Trophoblast cell (in vitro differentiated cells and primary cell): ENCODE data around the gene DQX1.

Experiments used
- DNase-seq, 2 donors: peaks; one replicate each; pipeline ENCODE4 v3.0.0-alpha.2; 2016
- H2AFZ ChIP-seq: 2 replicates; pipeline ENCODE4 v1.6.1; 2013; ENCODE audit warnings: low read length, moderate library complexity, mild to moderate bottlenecking; ENCODE audit not compliant: insufficient read depth, poor library complexity
- H2AK5ac ChIP-seq: 2 replicates; pipeline ENCODE4 v1.6.1; 2013; ENCODE audit warnings: mild to moderate bottlenecking, low read length
- H2BK120ac ChIP-seq: 2 replicates; pipeline ENCODE4 v1.6.1; 2013; ENCODE audit warnings: low read length, mild to moderate bottlenecking, moderate library complexity; ENCODE audit not compliant: insufficient read depth, poor library complexity
- H2BK12ac ChIP-seq: 2 replicates; pipeline ENCODE4 v1.6.1; 2013; ENCODE audit warnings: mild to moderate bottlenecking, low read length, moderate library complexity
- H2BK5ac ChIP-seq: 2 replicates; pipeline ENCODE4 v1.6.1; 2013; ENCODE audit warnings: low read length, low read depth, moderate library complexity, mild to moderate bottlenecking; ENCODE audit not compliant: poor library complexity
- H3K14ac ChIP-seq: 2 replicates; pipeline ENCODE4 v1.6.1; 2013; ENCODE audit warnings: mild to moderate bottlenecking, low read length
- H3K18ac ChIP-seq: 2 replicates; pipeline ENCODE4 v1.6.1; 2013; ENCODE audit warnings: mild to moderate bottlenecking, low read length
- H3K23ac ChIP-seq: 2 replicates; pipeline ENCODE4 v1.6.1; 2013; ENCODE audit warnings: low read length
- H3K27ac ChIP-seq: 2 replicates; pipeline ENCODE4 v1.5.1; 2013; ENCODE audit warnings: low read depth, mild to moderate bottlenecking, inconsistent platforms, low read length, moderate library complexity
- H3K27me3 ChIP-seq: 2 replicates; pipeline ENCODE4 v1.6.1; 2013; ENCODE audit warnings: inconsistent platforms, mild to moderate bottlenecking, low read length, moderate library complexity; ENCODE audit not compliant: insufficient read depth
- H3K36me3 ChIP-seq, 2 experiments: 1 replicate in 1 of 2; 2 replicates in 1 of 2; pipeline ENCODE4 v1.6.1; 2013; ENCODE audit warnings: low read length in 2 of 2, mild to moderate bottlenecking in 2 of 2, moderate library complexity in 1 of 2; ENCODE audit not compliant: insufficient read depth in 2 of 2, control insufficient read depth in 1 of 2
- H3K4ac ChIP-seq: 2 replicates; pipeline ENCODE4 v1.6.1; 2013; ENCODE audit warnings: low read depth, mild to moderate bottlenecking, low read length, moderate library complexity
- H3K4me1 ChIP-seq, 2 experiments: 1 replicate in 1 of 2; 2 replicates in 1 of 2; pipeline ENCODE4 v1.6.1; 2013; ENCODE audit warnings: low read length in 2 of 2, mild to moderate bottlenecking in 2 of 2, moderate library complexity in 1 of 2; ENCODE audit not compliant: insufficient read depth in 2 of 2, control insufficient read depth in 1 of 2
- H3K4me2 ChIP-seq: 2 replicates; pipeline ENCODE4 v1.6.1; 2013; ENCODE audit warnings: inconsistent platforms, mild to moderate bottlenecking, low read length, moderate library complexity
- H3K4me3 ChIP-seq: 2 replicates; pipeline ENCODE4 v1.5.1; 2013; ENCODE audit warnings: mild to moderate bottlenecking, low read depth, low read length, inconsistent platforms
- H3K79me1 ChIP-seq: one replicate; pipeline ENCODE4 v1.6.1; 2013; ENCODE audit warnings: low read length
- H3K79me2 ChIP-seq: 2 replicates; pipeline ENCODE4 v1.6.1; 2013; ENCODE audit warnings: low read length, mild to moderate bottlenecking; ENCODE audit not compliant: control insufficient read depth, insufficient read depth, poor library complexity
- H3K9ac ChIP-seq: 2 replicates; pipeline ENCODE4 v1.6.1; 2013; ENCODE audit warnings: mild to moderate bottlenecking, low read length
- H3K9me3 ChIP-seq: 2 replicates; pipeline ENCODE4 v1.6.1; 2013; ENCODE audit warnings: low read depth, mild to moderate bottlenecking, control low read depth, inconsistent platforms, low read length; ENCODE audit not compliant: insufficient read depth
- H4K12ac ChIP-seq: 2 replicates; pipeline ENCODE4 v1.6.1; 2013; ENCODE audit warnings: low read depth, mild to moderate bottlenecking, low read length, moderate library complexity
- H4K8ac ChIP-seq: 2 replicates; pipeline ENCODE4 v1.6.1; 2013; ENCODE audit warnings: low read depth, mild to moderate bottlenecking, low read length, moderate library complexity
- H4K91ac ChIP-seq: one replicate; pipeline ENCODE4 v1.6.1; 2013; ENCODE audit warnings: low read depth, mild to moderate bottlenecking, low read length, moderate library complexity
- WGBS: extraction: QIAGEN DNeasy Blood & Tissue Kit; methylation state at CpG from one replicate; pipeline ENCODE4 v1.1.7; 2013; ENCODE audit warnings: missing lambda C conversion rate; ENCODE audit not compliant: insufficient read length, insufficient coverage; ENCODE audit errors: extremely low coverage; 5-methylcytosine and 5-hydroxymethylcytosine counted together

Gene DQX1

DNA sequence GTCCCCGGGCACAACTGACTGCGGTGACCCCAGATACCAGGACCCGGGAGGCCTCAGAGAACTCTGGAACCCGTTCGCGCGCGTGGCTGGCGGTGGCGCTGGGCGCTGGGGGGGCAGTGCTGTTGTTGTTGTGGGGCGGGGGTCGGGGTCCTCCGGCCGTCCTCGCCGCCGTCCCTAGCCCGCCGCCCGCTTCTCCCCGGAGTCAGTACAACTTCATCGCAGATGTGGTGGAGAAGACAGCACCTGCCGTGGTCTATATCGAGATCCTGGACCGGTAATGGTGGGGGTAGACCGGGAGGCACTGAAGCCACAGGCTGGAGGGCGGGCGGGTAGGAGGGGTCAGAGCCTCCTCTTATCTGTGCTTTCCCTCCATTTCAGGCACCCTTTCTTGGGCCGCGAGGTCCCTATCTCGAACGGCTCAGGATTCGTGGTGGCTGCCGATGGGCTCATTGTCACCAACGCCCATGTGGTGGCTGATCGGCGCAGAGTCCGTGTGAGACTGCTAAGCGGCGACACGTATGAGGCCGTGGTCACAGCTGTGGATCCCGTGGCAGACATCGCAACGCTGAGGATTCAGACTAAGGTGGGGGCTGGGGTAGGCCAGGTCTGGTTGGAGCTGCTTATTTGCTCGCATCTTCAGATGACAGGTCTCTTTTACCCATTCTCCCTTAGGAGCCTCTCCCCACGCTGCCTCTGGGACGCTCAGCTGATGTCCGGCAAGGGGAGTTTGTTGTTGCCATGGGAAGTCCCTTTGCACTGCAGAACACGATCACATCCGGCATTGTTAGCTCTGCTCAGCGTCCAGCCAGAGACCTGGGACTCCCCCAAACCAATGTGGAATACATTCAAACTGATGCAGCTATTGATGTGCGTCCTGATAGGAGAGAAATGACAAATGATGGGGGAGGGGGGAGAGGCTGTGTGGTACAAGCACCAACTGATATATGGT is 4.5 kb upstream of the DQX1 start:
- H3K4me3 ChIP-seq, result peak overlapping the region; percentile 84
- peaks cover 9 to 13% of the 10 kb centered on the region in 2 experiments for H3K4me1 ChIP-seq
- peaks cover 11% of the 10 kb centered on the region for H3K79me1 ChIP-seq
- H3K4me2 ChIP-seq, result peak overlapping the region; percentile 59
- peak; percentile 20 to 38 for DNase-seq
- H3K27me3 ChIP-seq, result no peaks in the 10 kb centered on the region
- no peak overlapping the region for H3K23ac ChIP-seq
- H2BK5ac ChIP-seq, result peak overlapping the region; percentile 69
- peak overlapping the region; percentile 69 for H2BK120ac ChIP-seq
- H3K36me3 ChIP-seq, result peaks cover 32 to 42% of the 10 kb centered on the region in 2 experiments
- peak overlapping the region; percentile 93 for H4K8ac ChIP-seq
- peak overlapping the region; percentile 95 for H4K91ac ChIP-seq
- no peak overlapping the region for H3K27ac ChIP-seq
- WGBS, result no CpG with 5 or more reads among the region's 54 CpGs
- H3K18ac ChIP-seq, result peak overlapping the region; percentile 94
- peak overlapping the region; percentile 7 for H2BK12ac ChIP-seq
- peak overlapping the region; percentile 38 for H2AK5ac ChIP-seq
- peak overlapping the region; percentile 73 for H3K4ac ChIP-seq
- peak overlapping the region; percentile 0 for H4K12ac ChIP-seq
- no peaks in the 10 kb centered on the region for H3K9me3 ChIP-seq
- peak overlapping the region; percentile 88 for H3K14ac ChIP-seq
- H3K79me2 ChIP-seq, result peaks cover 13% of the 10 kb centered on the region
- H3K9ac ChIP-seq, result peak overlapping the region; percentile 85
- H2AFZ ChIP-seq, result peak overlapping the region; percentile 93

DNA sequence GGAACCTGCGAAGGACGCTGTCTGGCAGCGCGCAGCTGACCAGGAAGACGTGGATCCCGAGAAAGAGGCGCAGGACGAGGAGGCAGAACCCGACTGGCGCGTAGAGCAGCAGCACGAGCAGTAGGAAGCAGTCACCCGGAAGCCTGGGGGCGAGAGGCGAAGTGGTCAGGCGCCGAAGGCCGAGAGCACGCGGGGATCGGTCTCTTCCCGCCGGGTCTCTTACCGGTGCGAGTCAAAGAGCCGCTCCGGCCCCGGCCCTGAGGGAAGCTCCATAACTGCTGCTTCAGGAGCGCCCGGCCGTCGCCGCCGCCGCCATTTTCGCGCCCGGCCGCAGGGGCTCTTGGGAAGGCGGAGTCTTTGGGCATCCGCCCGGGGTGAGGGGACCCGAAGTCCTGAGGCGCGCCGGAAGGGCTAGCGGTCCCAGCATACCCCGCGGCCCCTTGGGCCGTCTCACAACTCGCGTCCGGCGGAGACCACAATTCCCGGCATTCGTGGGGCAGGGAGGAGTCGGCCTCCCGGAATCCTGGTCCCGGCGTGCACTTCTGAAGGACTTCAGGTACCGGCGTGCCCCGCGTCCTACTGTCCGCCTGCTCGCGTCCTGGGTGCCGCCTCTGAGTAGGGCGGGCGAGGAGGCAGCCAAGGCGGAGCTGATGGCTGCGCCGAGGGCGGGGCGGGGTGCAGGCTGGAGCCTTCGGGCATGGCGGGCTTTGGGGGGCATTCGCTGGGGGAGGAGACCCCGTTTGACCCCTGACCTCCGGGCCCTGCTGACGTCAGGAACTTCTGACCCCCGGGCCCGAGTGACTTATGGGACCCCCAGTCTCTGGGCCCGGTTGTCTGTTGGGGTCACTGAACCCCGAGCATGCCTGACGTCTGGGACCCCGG is 3.6 kb upstream of the DQX1 start, which contains the start of the genes AUP1 and HTRA2:
Gene AUP1, minus strand, starts transcription at position 350 of the 882 bp plus-strand sequence. Its CDS starts 77 bp downstream, at position 273.
Gene HTRA2, plus strand, starts transcription at position 577 of the 882 bp plus-strand sequence. Its CDS starts 74 bp downstream, at position 651.
- H2BK5ac ChIP-seq, result peak within 1 kb of the TSS; percentile 86
- H3K27me3 ChIP-seq, result no peaks in the 10 kb centered on the region
- H2BK120ac ChIP-seq, result peak within 1 kb of the TSS; percentile 69
- H4K8ac ChIP-seq, result peak within 1 kb of the TSS; percentile 93
- peak within 1 kb of the TSS; percentile 66 for H2AK5ac ChIP-seq
- WGBS, result no CpG with 5 or more reads among the region's 87 CpGs
- H3K36me3 ChIP-seq, result peaks cover 32 to 45% of the 10 kb centered on the region in 2 experiments
- peaks cover 9 to 13% of the 10 kb centered on the region in 2 experiments for H3K4me1 ChIP-seq
- H3K14ac ChIP-seq, result peak within 1 kb of the TSS; percentile 88
- H3K27ac ChIP-seq, result peak within 1 kb of the TSS; percentile 46
- H3K4ac ChIP-seq, result peak within 1 kb of the TSS; percentile 77
- H3K4me2 ChIP-seq, result peak within 1 kb of the TSS; percentile 93
- peak within 1 kb of the TSS; percentile 93 for H2AFZ ChIP-seq
- H3K23ac ChIP-seq, result no peak within 1 kb of the TSS
- H4K91ac ChIP-seq, result peak within 1 kb of the TSS; percentile 95
- H3K4me3 ChIP-seq, result peak within 1 kb of the TSS; percentile 98
- H3K9ac ChIP-seq, result peak within 1 kb of the TSS; percentile 97
- peak within 1 kb of the TSS; percentile 45 for H4K12ac ChIP-seq
- H3K18ac ChIP-seq, result peak within 1 kb of the TSS; percentile 94
- H3K9me3 ChIP-seq, result no peaks in the 10 kb centered on the region
- peaks cover 13% of the 10 kb centered on the region for H3K79me2 ChIP-seq
- DNase-seq, result peak; percentile 96
- H3K79me1 ChIP-seq, result peaks cover 11% of the 10 kb centered on the region
- peak within 1 kb of the TSS; percentile 7 for H2BK12ac ChIP-seq

DNA sequence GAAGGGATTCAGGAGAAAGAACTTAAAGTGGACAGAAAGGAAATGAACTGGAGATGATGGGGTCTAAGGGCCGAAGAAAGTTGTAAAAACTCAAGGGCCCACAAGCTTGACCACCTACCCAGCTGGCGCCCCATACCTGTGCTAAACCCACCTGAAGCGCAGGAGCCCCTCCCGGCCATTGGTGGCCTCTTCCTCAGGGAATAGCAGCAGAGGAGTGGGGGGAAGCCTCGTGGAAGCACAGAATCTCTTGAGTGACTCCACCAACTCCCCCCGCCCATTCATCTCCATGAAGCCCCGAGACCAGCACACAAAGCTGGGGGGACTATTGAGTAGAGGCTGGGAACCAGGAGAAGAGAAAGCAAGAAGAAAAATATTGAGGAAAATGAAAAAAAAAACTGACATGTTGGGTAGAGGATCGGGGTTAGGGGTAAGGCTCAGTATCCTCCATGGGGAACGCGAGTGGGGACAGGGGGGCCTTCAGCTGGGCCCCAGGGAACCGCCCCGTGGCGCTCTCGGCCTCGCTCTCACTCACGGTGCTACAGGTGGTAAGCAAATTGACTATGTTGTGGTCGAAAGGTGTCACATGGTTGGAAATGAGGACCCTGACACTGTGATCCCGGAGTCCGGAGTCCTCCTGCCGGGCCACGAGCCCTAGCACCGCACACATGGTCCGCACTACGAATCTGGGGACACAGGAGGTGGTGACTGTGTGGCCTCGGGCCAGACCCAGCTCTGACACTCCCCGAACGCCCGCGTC is 2.7 kb upstream of the DQX1 start:
- peak overlapping the region; percentile 65 for H2BK120ac ChIP-seq
- peak overlapping the region; percentile 62 for H3K14ac ChIP-seq
- H3K18ac ChIP-seq, result peak overlapping the region; percentile 49
- H3K23ac ChIP-seq, result no peak overlapping the region
- peak overlapping the region; percentile 46 for H3K27ac ChIP-seq
- H3K4me1 ChIP-seq, result peaks cover 9 to 13% of the 10 kb centered on the region in 2 experiments
- H2BK12ac ChIP-seq, result no peak overlapping the region
- H3K4me2 ChIP-seq, result peak overlapping the region; percentile 93
- H3K79me1 ChIP-seq, result peaks cover 11% of the 10 kb centered on the region
- peak overlapping the region; percentile 87 for H4K8ac ChIP-seq
- no peaks in the 10 kb centered on the region for H3K27me3 ChIP-seq
- H4K12ac ChIP-seq, result peak overlapping the region; percentile 45
- peak overlapping the region; percentile 98 for H3K4me3 ChIP-seq
- H3K79me2 ChIP-seq, result peaks cover 13% of the 10 kb centered on the region
- peak overlapping the region; percentile 77 for H3K4ac ChIP-seq
- no peak for DNase-seq
- peak overlapping the region; percentile 68 for H2AFZ ChIP-seq
- peaks cover 32 to 41% of the 10 kb centered on the region in 2 experiments for H3K36me3 ChIP-seq
- peak overlapping the region; percentile 86 for H2BK5ac ChIP-seq
- H4K91ac ChIP-seq, result peak overlapping the region; percentile 83
- peak overlapping the region; percentile 66 for H2AK5ac ChIP-seq
- no peaks in the 10 kb centered on the region for H3K9me3 ChIP-seq
- peak overlapping the region; percentile 97 for H3K9ac ChIP-seq
- WGBS, result no CpG with 5 or more reads among the region's 29 CpGs
